Caki2 (cell line): ENCODE results near the gene TRIM36. TPM values are rescaled to one million over a fixed set of nuclear protein-coding genes. Genes with fewer than 3 reads are reported as not detected.
A peak's percentile ranks its signal among the peaks of the same experiment; 100 is the strongest.

ENCODE experiments used
- DNase-seq: peaks from one replicate; pipeline ENCODE4 v3.0.0-alpha.2; 2015; ENCODE audit warnings: low read depth
- in situ Hi-C: cut with HindIII; loops from 2 replicates; pipeline ENCODE4 v1.10.0; 2016; ENCODE audit warnings: low sequenced_read_pairs, low pct_unique_long_range_greater_than_20kb, mixed read lengths
- total RNA-seq: library from RNA; depleted of rRNA; stranded (reverse); fragments of >200 nt; shearing (Covaris generic); gene quantifications from 2 replicates; pipeline ENCODE4 v1.2.3, GENCODE V29; 2014; ENCODE audit warnings: low replicate concordance

Gene TRIM36
- total RNA-seq, 1 experiment from 2014 or later = 1.0 TPM

GRCh38 chr5:115170134-115170928 lies 623 bp upstream of the TRIM36 start:
- in situ Hi-C loops = no loop called here
- DNase-seq = no peak

GRCh38 chr5:115168829-115169486 lies 750 bp downstream of the TRIM36 start:
- DNase-seq = peak; percentile 2
- in situ Hi-C loops = no loop called here

DNA sequence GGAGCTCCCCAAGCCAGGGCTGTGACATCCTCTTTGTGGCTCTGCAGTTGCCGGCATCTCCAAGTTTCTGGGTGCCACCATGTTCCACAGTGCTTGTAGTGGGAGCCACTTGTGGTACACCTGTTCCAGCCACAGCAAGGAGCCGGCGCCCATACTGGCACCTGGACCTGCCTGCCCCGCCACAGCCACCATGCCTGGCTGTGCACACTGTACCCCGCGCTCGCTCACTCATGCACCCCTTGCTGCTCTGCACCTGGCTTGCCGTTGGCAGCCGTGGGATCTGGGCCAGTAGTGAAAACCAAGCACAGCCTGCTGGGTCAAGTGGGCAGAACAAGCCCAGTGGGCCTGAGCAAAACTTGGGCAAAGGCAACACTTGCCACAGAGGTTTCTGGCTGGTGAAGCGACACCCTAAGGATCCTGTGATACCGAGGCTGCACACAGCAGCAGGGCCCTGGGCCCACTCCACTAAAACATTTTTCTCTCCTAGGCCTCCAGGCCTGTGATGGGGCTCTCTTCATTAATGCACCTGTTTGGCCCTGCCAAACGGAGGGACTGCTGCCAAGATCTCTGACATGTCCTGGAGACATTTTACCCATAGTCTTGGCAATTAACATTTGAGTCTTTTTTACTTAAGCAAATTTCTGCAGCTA lies 2.8 kb downstream of the TRIM36 start:
- DNase-seq = no peak

GRCh38 chr5:115165790-115166189 lies 3.9 kb downstream of the TRIM36 start:
- in situ Hi-C loops = no loop called here
- DNase-seq = no peak

More for the DNA sequence above, 2.8 kb downstream of the TRIM36 start:
- in situ Hi-C loops = no loop called here

GRCh38 chr5:115160975-115161475 lies 8.7 kb downstream of the TRIM36 start:
- in situ Hi-C loops = no loop called here
- DNase-seq = no peak

DNA sequence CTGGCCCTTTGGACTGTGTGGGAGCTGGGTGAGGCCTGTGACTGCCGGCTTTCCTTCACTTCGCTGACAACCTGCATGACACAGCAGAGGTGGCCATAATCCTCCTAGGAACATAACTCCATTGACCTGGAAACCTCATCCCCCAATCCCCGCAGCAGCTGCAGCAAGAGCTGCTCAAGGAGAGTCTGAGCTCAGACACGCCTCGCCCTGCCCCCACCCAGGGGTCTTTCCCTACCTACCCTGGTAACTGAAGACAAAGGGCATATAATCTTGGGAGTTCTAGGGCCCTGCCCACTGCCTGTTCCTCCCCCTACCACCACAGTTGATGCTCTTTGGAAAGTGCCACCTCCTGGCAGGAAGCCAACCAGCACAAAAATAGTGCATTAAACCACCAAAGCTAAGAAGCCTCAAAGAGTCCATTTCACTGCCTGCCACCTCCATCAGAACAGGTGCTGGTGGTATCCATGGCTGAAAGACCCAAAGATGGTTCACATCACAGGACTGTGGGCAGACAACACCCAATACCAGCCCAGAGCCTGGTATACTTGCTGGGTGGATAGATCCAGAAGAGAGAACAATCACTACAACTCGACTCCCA lies 18.4 kb downstream of the TRIM36 start:
- in situ Hi-C loops = no loop called here
- DNase-seq = no peak

DNA sequence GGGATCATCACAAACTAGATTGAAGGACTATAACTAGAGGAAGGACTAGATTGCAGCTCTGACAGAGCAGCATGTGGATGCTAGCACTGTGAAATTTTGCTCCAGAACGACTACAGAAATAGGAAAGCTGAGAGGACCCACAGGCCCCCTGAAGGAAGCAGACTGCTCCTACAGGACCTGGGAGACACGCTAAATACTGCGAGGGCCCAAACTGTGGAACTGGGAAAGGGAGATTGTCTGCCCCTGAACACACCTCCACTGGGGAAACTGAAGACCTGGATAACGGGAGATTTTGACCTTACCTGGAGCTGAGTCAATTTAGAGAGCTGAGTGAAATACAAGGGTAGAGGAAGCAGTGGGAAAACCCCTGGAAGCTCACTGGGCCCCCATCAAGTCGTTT lies 19.2 kb downstream of the TRIM36 start:
- DNase-seq = no peak
- in situ Hi-C loops = no loop called here

DNA sequence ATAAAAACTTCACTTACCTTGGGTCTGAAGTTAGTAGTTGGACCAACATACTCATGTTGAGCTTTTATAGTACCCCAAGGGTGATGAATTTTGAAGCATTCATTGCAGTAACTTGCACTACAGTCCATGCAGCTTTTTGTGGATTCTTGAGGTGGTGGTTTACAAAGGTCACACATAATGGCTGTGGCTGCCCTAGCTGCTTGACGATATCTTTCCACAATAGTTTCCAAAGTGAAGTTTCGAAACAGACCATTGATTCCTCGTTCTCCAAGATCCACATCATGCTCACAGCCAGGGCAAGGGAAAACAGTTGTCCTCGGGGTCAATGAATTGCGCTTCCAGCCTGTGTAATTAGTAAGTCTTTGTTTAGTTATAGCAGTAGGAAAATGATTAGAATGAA lies 22.7 kb downstream of the TRIM36 start:
- DNase-seq = no peak
- in situ Hi-C loops = no loop called here

DNA sequence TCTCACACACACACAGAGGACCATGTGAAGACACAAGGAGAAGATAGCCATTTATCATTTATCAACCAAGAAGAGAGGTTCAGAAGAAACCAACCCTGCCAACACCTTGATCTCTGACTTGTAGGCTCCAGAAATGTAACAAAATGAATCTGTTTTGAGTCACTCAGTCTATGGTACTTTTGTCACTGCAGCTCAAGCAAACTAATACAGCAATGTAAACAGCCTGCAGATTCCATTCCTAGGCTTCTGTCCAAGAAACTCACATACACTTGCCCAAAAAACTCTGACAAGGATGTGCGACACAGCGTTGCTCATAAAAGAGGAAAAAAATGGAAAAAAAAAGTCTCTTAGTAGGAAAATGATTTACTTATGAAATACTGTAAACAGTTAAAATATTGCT lies 33.4 kb downstream of the TRIM36 start:
- in situ Hi-C loops = no loop called here
- no peak for DNase-seq

- in situ Hi-C loops = no loop called here
- DNase-seq = no peak
Measured at GRCh38 chr5:115132465-115132864, 37.2 kb downstream of the TRIM36 start.

DNA sequence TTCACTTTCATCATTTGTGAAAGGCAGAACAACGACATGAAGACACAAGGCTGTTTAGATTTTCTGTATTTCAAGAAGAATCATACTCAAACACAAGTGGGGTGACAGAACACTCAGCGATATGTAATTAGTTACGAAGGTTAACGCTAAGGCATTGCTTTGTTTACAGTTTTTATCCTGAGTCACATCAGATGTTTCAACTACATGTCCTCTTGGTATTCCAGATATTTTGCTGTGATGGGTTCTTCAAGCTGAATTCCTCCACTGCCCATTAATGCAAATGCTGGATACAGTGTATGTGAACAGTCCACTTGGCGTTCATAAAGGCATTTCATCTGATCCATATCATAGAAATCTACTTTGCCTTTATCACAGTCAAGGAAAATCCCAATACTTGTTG lies 43.4 kb downstream of the TRIM36 start:
- DNase-seq = no peak
- in situ Hi-C loops = no loop called here

DNA sequence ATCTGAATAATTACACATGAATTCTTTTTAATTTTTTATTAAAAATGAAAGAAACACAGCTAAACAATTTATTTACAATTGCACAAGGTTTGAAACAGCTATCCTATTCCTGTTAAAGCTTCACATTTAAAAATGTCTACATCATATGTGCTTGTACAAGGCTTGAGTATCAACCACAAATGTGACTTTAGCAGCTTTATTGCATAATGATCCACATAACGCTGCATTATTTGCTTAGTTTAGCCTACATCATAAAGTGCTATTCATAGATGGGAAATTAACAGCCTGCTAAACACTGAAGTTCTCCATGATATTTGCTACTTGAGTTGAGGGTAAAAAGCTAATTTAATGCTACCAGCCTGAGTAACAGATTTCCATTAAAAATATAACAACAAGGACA lies 45.0 kb downstream of the TRIM36 start:
- in situ Hi-C loops = no loop called here
- no peak for DNase-seq

DNA sequence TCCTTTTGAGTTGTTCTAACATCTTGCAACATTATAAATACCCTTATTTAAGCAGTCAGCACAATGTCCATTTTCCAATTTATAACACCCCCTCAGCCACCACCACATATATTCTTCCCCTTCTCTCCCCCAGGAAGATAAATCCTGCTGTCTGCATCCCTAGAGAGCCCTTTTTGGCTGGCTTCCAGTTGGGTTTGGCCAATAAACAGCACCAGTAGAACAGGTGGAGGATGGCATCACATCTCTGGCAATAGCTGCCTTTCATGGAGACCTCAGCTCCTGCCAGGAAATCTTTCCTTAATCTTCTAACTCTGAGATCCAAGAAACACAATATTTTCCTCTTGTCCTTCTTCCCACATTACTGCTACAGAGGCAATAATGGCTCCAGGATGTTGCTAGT lies 53.7 kb downstream of the TRIM36 start:
- in situ Hi-C loops = no loop called here
- DNase-seq = no peak

DNA sequence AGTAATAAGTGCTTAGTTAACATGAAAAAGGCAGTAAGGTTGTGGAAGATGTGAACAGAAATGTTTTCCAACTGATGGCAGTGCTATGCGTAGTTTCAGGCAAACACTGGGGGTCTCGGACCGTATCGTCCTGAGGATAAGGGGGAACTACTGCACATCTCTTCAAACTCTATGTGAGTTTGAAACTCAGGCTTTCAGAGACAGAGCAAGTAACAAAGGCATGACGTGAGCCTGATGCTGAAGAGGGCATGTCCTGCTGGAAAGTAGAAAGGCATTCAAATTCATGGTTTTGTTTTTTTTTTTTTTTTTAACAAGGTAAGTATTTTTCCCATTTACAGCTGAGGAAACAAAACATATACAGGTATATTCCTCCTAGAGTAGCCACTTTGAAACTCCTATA lies 59.9 kb downstream of the TRIM36 start:
- no peak for DNase-seq
- in situ Hi-C loops = no loop called here

- no peak for DNase-seq
- in situ Hi-C loops = no loop called here
Measured at GRCh38 chr5:115109356-115109755, 60.4 kb downstream of the TRIM36 start.

- no peak for DNase-seq
Measured at GRCh38 chr5:115100319-115100955, 69.3 kb downstream of the TRIM36 start.

GRCh38 chr5:115098041-115098702 lies 71.5 kb downstream of the TRIM36 start:
- in situ Hi-C loops = no loop called here
- peak; percentile 33 for DNase-seq

More at GRCh38 chr5:115100319-115100955, 69.3 kb downstream of the TRIM36 start:
- in situ Hi-C loops = no loop called here

DNA sequence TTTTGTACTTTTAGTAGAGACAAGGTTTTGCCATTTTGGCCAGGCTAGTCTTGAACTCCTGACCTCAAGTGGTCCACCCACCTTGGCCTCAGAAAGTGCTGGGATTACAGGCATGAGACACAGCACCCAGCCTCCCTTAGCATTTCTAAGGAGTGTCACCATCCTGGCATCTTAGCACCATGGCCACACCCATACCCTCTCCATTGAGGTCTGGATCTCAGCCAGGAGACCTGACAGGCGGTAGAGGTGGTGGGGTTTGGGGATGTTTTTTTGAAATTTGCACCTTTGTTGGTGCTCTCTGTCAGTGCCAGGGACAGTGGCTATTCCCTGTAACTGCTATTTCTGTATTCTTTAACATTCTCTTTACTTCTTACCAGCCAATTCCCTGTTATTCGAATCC lies 72.5 kb downstream of the TRIM36 start:
- in situ Hi-C loops = no loop called here
- DNase-seq = no peak
